HepG2 (cell line): ENCODE results near the gene HNRNPF. TPM values are rescaled to one million over a fixed set of nuclear protein-coding genes. Genes with fewer than 3 reads are reported as not detected.

Experiments
- BRD4 ChIP-seq: sonication (generic); formaldehyde crosslinking; IDR thresholded peaks from 2 replicates; pipeline ENCODE4 v1.4.0; 2020; ENCODE audit warnings: missing genetic modification reagents
- GATAD2A ChIP-seq: IDR thresholded peaks from 2 replicates; pipeline ENCODE4 v1.6.1; 2016
- GLMP ChIP-seq: sonication (generic); formaldehyde crosslinking; IDR thresholded peaks from 2 replicates; pipeline ENCODE4 v1.9.0; 2021; ENCODE audit warnings: missing genetic modification reagents, mild to moderate bottlenecking, borderline replicate concordance
- HHEX ChIP-seq: IDR thresholded peaks from 2 replicates; pipeline ENCODE4 v1.6.1; 2016; ENCODE audit warnings: control low read depth
- HMG20A ChIP-seq: IDR thresholded peaks from 2 replicates; pipeline ENCODE4 v1.6.1; 2016; ENCODE audit warnings: borderline replicate concordance
- ISL2 ChIP-seq: sonication (generic); formaldehyde crosslinking; IDR thresholded peaks from 2 replicates; pipeline ENCODE4 v1.5.0; 2020; ENCODE audit warnings: missing genetic modification reagents
- KDM2A ChIP-seq: sonication (generic); formaldehyde crosslinking; IDR thresholded peaks from 2 replicates; pipeline ENCODE4 v1.4.0; 2020; ENCODE audit warnings: low read depth, missing genetic modification reagents, borderline replicate concordance
- MED8 ChIP-seq: sonication (generic); formaldehyde crosslinking; IDR thresholded peaks from 2 replicates; pipeline ENCODE4 v1.8.1; 2023; ENCODE audit warnings: mild to moderate bottlenecking, missing genetic modification reagents; ENCODE audit not compliant: insufficient replicate concordance
- MTERF4 ChIP-seq: sonication (generic); formaldehyde crosslinking; IDR thresholded peaks from 2 replicates; pipeline ENCODE4 v1.8.0; 2023; ENCODE audit warnings: mild to moderate bottlenecking, missing genetic modification reagents
- NR2C2 ChIP-seq: sonication (generic); formaldehyde crosslinking; IDR thresholded peaks from 2 replicates; pipeline ENCODE4 v1.4.0; 2020; ENCODE audit warnings: missing genetic modification reagents, mild to moderate bottlenecking, moderate library complexity, borderline replicate concordance
- PAXIP1 ChIP-seq: sonication (generic); formaldehyde crosslinking; conservative IDR thresholded peaks from 2 replicates; pipeline ENCODE4 v1.4.0; 2020; ENCODE audit warnings: mild to moderate bottlenecking, missing genetic modification reagents, moderate library complexity
- PLSCR1 ChIP-seq: sonication (generic); formaldehyde crosslinking; IDR thresholded peaks from 2 replicates; pipeline ENCODE4 v1.5.0; 2020; ENCODE audit warnings: missing genetic modification reagents, mild to moderate bottlenecking, borderline replicate concordance
- TBP ChIP-seq: sonication (generic); formaldehyde crosslinking; IDR thresholded peaks from 2 replicates; pipeline ENCODE4 v1.5.0; 2020; ENCODE audit warnings: missing genetic modification reagents
- THAP9 ChIP-seq: sonication (generic); formaldehyde crosslinking; IDR thresholded peaks from 2 replicates; pipeline ENCODE4; 2020; ENCODE audit warnings: missing genetic modification reagents, mild to moderate bottlenecking, borderline replicate concordance
- U2AF2 ChIP-seq: fragments of 200-400 bp; formaldehyde crosslinking; IDR thresholded peaks from 2 replicates; pipeline ENCODE4 v1.6.1; 2017; ENCODE audit warnings: low read depth, mild to moderate bottlenecking, low read length
- ZNF263 ChIP-seq: sonication (generic); formaldehyde crosslinking; IDR thresholded peaks from 2 replicates; pipeline ENCODE4 v1.4.0; 2020; ENCODE audit warnings: missing genetic modification reagents
- ZNF354B ChIP-seq: sonication (generic); formaldehyde crosslinking; IDR thresholded peaks from 2 replicates; pipeline ENCODE4 v1.8.0; 2022; ENCODE audit warnings: mild to moderate bottlenecking, missing genetic modification reagents
- ZNF724P ChIP-seq: sonication (generic); formaldehyde crosslinking; IDR thresholded peaks from 2 replicates; pipeline ENCODE4 v1.8.0; 2022; ENCODE audit warnings: missing genetic modification reagents, borderline replicate concordance
- ZNF777 ChIP-seq: sonication (generic); formaldehyde crosslinking; IDR thresholded peaks from 2 replicates; pipeline ENCODE4 v1.4.0; 2020; ENCODE audit warnings: missing genetic modification reagents
- ZNF816 ChIP-seq: sonication (generic); formaldehyde crosslinking; IDR thresholded peaks from 2 replicates; pipeline ENCODE4 v1.8.0; 2022; ENCODE audit warnings: missing genetic modification reagents, mild to moderate bottlenecking, borderline replicate concordance
- polyA plus RNA-seq, 8 experiments: library from polyadenylated mRNA; depleted of rRNA in 3 of 8; stranded (reverse) in 7 of 8; unstranded in 1 of 8; fragments of >200 nt; fragmentation: Illumina TruSeq in 4 of 8; extraction: Trizol in 4 of 8; gene quantifications; 2 replicates each; pipeline versions ENCODE4 v1.2.1 to v1.2.3, GENCODE V29; 2011 to 2016; ENCODE audit warnings: low read depth in 4 of 8, missing spikeins in 1 of 8, mixed read lengths in 1 of 8; ENCODE audit not compliant: insufficient read depth in 1 of 8
- total RNA-seq, 5 experiments: library from RNA; depleted of rRNA; stranded (reverse); fragments of >200 nt; fragmentation: Illumina TruSeq; extraction: Trizol; gene quantifications; 2 replicates each; pipeline ENCODE4 v1.2.3, GENCODE V29; 2016; ENCODE audit warnings: low read depth in 1 of 5

Gene HNRNPF
- total and polyA plus RNA-seq, 2 of the 13 experiments (the other 11 are each of a cell fraction or from before 2014, with no cell fraction given), result 166 to 308 TPM

GRCh38 chr10:43399320-43400310 is 9.4 kb downstream of the HNRNPF start (continued):
- no peak for TF ChIP-seq PLSCR1 (CRISPR knock-in tag)
- TF ChIP-seq ISL2 (CRISPR knock-in tag), result no peak
- TF ChIP-seq BRD4 (CRISPR knock-in tag), result no peak
- no peak for TF ChIP-seq MED8 (CRISPR knock-in tag)
- peak; percentile 70 for TF ChIP-seq PAXIP1 (CRISPR knock-in tag)
- TF ChIP-seq ZNF777, result no peak
- TF ChIP-seq U2AF2, result no peak
- TF ChIP-seq KDM2A (CRISPR knock-in tag), result peak; percentile 36; the same call in 1 of the 2 replicates
- no peak for TF ChIP-seq ZNF354B (CRISPR knock-in tag)
- TF ChIP-seq ZNF263 (CRISPR knock-in tag), result no peak
- no peak for TF ChIP-seq NR2C2 (CRISPR knock-in tag)
- TF ChIP-seq TBP (CRISPR knock-in tag), result no peak
- TF ChIP-seq GATAD2A (CRISPR knock-in tag), result peak; percentile 97
- TF ChIP-seq HMG20A, result peak; percentile 44; the same call in 1 of the 2 replicates
- no peak for TF ChIP-seq GLMP (CRISPR knock-in tag)
- no peak for TF ChIP-seq MTERF4 (CRISPR knock-in tag)
- TF ChIP-seq HHEX, result no peak
- no peak for TF ChIP-seq ZNF816 (CRISPR knock-in tag)
- TF ChIP-seq THAP9 (CRISPR knock-in tag), result no peak
- TF ChIP-seq ZNF724P, result no peak
